Activated T-helper 1 cell treated with anti-CD3 and anti-CD28 coated beads, Interleukin-12 subunit alpha, Interleukin-12 subunit beta, Interleukin-2, Interleukin-4 antibody, amounts not matched to agents 30 ng/mL and 10 ng/mL and 1 ng/mL, durations not matched to agents 14 hours and 24 hours and 36 hours (primary cell): ENCODE data around the gene TDRKH. TPM values are rescaled to one million over a fixed set of nuclear protein-coding genes. Genes with fewer than 3 reads are reported as not detected.
A peak's percentile ranks its signal among the peaks of the same experiment; 100 is the strongest.
"Not testable (repeated sequence)": the region's sequence is repeated elsewhere in the genome, so short reads cannot be mapped to it uniquely, and the experiment has no call there.

Source experiments
- DNase-seq: peaks from one replicate; pipeline ENCODE4 v3.0.0; 2021; ENCODE audit warnings: low spot score
- H3K27ac Mint-ChIP-seq: one replicate; pipeline ENCODE4 v1.8.0; 2021; ENCODE audit warnings: mild to moderate bottlenecking, mixed read lengths
- H3K27me3 Mint-ChIP-seq: one replicate; pipeline ENCODE4 v1.8.0; 2022; ENCODE audit warnings: mild to moderate bottlenecking, moderate library complexity, mixed read lengths; ENCODE audit not compliant: insufficient read depth
- H3K36me3 Mint-ChIP-seq: one replicate; pipeline ENCODE4 v1.8.0; 2021; ENCODE audit warnings: low read depth, mixed read lengths
- H3K4me1 Mint-ChIP-seq: one replicate; pipeline ENCODE4 v1.8.0; 2021; ENCODE audit warnings: low read depth, mixed read lengths
- H3K4me3 Mint-ChIP-seq: one replicate; pipeline ENCODE4 v1.8.0; 2021; ENCODE audit warnings: mild to moderate bottlenecking, moderate library complexity, mixed read lengths
- H3K9me3 Mint-ChIP-seq: one replicate; pipeline ENCODE4 v1.8.0; 2021; ENCODE audit warnings: mixed read lengths
- intact Hi-C: fragments of 100-400 bp; cut with micrococcal nuclease; formaldehyde crosslinking; loops from one replicate; pipeline ENCODE4 v1.15.1; 2024
- total RNA-seq: library from RNA; stranded (reverse); gene quantifications from 2 replicates; pipeline ENCODE4 v1.2.3, GENCODE V29; 2022

Gene TDRKH
- total RNA-seq, 1 donor from 2014 or later = 16.4 TPM

DNA sequence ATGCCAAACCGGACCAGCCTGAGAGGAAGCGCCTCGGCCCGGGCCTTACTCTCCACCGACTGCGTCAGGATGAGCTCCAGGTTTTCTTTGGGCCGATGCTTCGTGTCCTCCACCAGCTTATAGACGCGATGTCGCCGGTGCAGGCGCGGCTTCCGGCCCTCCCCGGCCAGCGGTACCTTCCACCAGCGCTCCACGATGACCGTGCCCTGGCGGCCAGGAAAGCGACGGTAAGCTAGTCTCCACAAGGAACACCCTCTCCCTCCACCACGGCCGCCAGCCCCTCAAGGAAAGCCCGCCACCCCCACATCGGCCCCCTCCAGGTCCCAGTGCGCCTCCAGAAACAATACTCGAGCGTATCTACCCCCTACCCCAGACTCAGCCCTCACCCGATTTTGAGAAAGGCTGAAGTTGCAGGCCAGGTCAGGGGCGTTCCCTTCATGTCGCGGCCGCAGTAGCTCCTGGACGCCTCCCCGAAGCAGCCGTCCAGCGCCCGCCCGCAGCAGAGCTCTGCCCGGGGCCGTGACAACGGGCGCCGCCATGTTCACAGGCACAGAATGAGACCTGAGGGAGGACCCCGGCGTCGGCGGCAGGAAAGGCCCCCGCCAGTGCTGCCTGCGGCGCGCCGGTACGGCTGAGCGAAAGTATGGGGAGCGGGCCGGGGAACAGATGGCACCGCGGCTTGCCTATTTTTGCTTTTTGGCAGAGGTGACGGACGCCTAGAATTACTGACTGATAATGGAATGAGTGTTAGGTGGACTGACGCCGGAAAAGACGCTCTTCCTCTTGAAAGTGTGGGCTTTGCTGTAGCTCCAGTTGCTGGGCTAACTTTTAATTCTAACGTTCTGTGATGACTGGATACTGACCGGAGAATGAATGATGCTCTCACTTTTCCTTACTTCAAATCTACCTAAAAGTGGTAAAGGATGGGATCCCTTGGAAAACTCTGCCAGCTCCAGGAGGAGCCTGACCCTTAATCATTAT, 27.1 kb downstream of the TDRKH start, which contains the start of gene MRPL9:
MRPL9 (minus strand) TSS at position 556 of the 981 bp plus-strand sequence; CDS start at position 539, 17 bp downstream.
- Mint-ChIP-seq H3K27me3 (no peaks in the 10 kb centered on the region), H3K27ac (peak within 1 kb of the TSS; percentile 96), H3K4me3 (peak within 1 kb of the TSS; percentile 89), H3K4me1 (peaks cover 35% of the 10 kb centered on the region), H3K36me3 (peaks cover 34% of the 10 kb centered on the region), H3K9me3 (no peaks in the 10 kb centered on the region)
- intact Hi-C loops = loop anchor here (1.0 kb wide), 4 partner anchors 27 to 152 kb away; partner anchors contain the start of genes RIIAD1 and TDRKH
- peak; percentile 84 for DNase-seq

GRCh38 chr1:151760597-151761385, 29.5 kb downstream of the TDRKH start:
- H3K36me3 Mint-ChIP-seq = peaks cover 43% of the 10 kb centered on the region
- intact Hi-C loops = no loop called here
- H3K9me3 Mint-ChIP-seq = no peaks in the 10 kb centered on the region
- no peak overlapping the region for H3K27ac Mint-ChIP-seq
- H3K4me3 Mint-ChIP-seq = peak overlapping the region; percentile 42
- DNase-seq = no peak
- H3K27me3 Mint-ChIP-seq = no peaks in the 10 kb centered on the region
- H3K4me1 Mint-ChIP-seq = peaks cover 42% of the 10 kb centered on the region

DNA sequence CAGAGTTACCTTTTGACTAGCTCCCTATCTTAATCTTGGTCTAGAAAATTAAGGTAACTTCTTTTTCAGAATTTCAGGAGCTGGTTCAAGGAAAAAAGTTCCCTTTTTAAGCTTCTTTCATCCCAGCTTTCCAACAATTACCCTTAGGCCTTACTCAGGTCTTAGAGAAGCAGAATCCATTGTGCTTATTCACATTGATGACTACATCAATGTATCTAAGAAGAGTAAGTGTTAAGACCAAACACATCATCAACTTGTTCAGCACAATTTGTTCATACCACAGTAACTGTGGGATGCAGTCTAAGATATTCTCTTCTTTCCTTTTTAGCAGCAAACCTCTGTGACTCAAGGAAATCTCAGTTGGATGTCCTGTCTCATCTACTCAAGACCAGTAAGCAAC, 31.1 kb downstream of the TDRKH start:
- no peak overlapping the region for H3K27ac Mint-ChIP-seq
- intact Hi-C loops = no loop called here
- H3K27me3 Mint-ChIP-seq = no peaks in the 10 kb centered on the region
- no peaks in the 10 kb centered on the region for H3K9me3 Mint-ChIP-seq
- peaks cover 45% of the 10 kb centered on the region for H3K36me3 Mint-ChIP-seq
- H3K4me1 Mint-ChIP-seq = peaks cover 31% of the 10 kb centered on the region
- DNase-seq = no peak
- H3K4me3 Mint-ChIP-seq = no peak overlapping the region

GRCh38 chr1:151756291-151756690, 34.0 kb downstream of the TDRKH start:
- Mint-ChIP-seq H3K36me3 (peaks cover 29% of the 10 kb centered on the region), H3K27ac (no peak overlapping the region), H3K27me3 (no peaks in the 10 kb centered on the region), H3K9me3 (no peaks in the 10 kb centered on the region), H3K4me1 (peaks cover 12% of the 10 kb centered on the region), H3K4me3 (no peak overlapping the region)
- no peak for DNase-seq
- intact Hi-C loops = no loop called here

- peaks cover 20% of the 10 kb centered on the region for H3K27me3 Mint-ChIP-seq
- DNase-seq = no peak
- H3K27ac Mint-ChIP-seq = no peak overlapping the region
- peaks cover 15% of the 10 kb centered on the region for H3K9me3 Mint-ChIP-seq
- no peak overlapping the region for H3K4me3 Mint-ChIP-seq
- no peaks in the 10 kb centered on the region for H3K4me1 Mint-ChIP-seq
- no peaks in the 10 kb centered on the region for H3K36me3 Mint-ChIP-seq
- intact Hi-C loops = no loop called here
These were observed 48.8 kb downstream of the TDRKH start for GRCh38 chr1:151741516-151741915.

DNA sequence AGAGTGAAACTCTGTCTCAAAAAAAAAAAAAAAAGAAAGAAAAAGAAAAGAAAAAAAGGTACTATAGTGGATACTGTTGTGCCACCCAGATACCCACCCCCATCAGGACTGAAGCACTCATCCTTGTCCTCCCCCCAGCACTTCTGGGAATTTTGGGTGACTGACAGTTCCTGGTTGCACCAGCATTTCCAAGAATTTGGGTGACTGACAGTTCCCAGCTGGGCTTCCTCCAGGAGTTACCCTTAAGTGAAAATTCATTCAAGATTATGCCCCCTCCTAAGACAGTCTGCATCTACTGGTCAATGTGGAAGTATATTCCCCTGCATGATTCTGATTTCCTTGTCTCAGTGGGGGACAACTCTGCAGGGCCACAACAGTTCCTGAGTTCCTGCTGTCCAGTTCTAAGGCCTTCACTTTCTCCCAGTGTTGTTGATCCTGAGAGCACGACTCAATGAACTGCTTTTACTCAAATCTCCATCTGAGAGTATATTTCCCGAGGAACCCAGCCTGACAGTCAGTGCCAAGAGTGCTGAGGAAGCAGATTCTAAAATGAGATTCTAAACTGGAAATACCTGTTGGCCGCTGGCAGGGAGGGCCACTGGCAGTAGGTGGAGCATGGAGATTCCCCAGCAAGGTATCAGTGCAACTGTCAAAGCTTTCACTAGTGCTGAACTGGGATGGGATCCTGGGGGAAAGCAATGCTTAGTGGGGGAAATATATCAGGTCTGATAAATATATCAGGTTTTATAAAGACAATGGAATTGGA, 50.5 kb downstream of the TDRKH start:
- DNase-seq = no peak
- peaks cover 8% of the 10 kb centered on the region for H3K27me3 Mint-ChIP-seq
- intact Hi-C loops = loop anchor here (5.0 kb wide), 1 partner anchor 437 kb away; no protein-coding TSS in a partner anchor
- H3K27ac Mint-ChIP-seq = no peak overlapping the region
- H3K4me3 Mint-ChIP-seq = no peak overlapping the region
- H3K9me3 Mint-ChIP-seq = peaks cover 16% of the 10 kb centered on the region
- no peaks in the 10 kb centered on the region for H3K36me3 Mint-ChIP-seq
- no peaks in the 10 kb centered on the region for H3K4me1 Mint-ChIP-seq

DNA sequence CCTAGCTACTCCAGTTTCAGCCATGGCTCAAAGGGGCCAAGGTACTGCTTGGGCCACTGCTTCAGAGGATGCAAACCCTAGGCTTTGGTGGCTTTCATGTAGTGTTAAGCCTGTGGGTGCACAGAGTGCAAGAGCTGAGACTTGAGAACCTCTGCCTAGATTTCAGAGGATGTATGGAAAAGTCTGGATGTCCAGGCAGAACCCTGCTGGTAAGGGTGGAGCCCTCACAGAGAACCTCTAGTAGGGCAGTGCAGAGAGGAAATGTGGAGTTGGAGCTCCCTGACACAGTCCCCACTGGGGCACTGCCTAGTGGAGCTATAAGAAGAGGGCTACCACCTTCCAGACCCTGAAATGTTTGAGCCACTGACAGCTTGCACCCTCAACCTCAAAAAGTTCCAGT, 52.8 kb downstream of the TDRKH start:
- Mint-ChIP-seq H3K9me3 (peaks cover 16% of the 10 kb centered on the region), H3K27ac (no peak overlapping the region), H3K36me3 (no peaks in the 10 kb centered on the region), H3K4me3 (no peak overlapping the region), H3K27me3 (peaks cover 2% of the 10 kb centered on the region), H3K4me1 (no peaks in the 10 kb centered on the region)
- intact Hi-C loops = loop anchor here (5.0 kb wide), 1 partner anchor 435 kb away; no protein-coding TSS in a partner anchor
- DNase-seq = no peak

- Mint-ChIP-seq H3K27ac (no peak overlapping the region), H3K27me3 (peaks cover 2% of the 10 kb centered on the region), H3K9me3 (peaks cover 16% of the 10 kb centered on the region), H3K36me3 (no peaks in the 10 kb centered on the region), H3K4me1 (no peaks in the 10 kb centered on the region), H3K4me3 (no peak overlapping the region)
- no peak for DNase-seq
- intact Hi-C loops = loop anchor here (5.0 kb wide), 1 partner anchor 435 kb away; no protein-coding TSS in a partner anchor
These were observed 53.3 kb downstream of the TDRKH start for GRCh38 chr1:151737026-151737425.

GRCh38 chr1:151733995-151734394, 56.3 kb downstream of the TDRKH start:
- H3K9me3 Mint-ChIP-seq = peaks cover 16% of the 10 kb centered on the region
- intact Hi-C loops, H3K36me3 Mint-ChIP-seq, H3K4me1 Mint-ChIP-seq, H3K4me3 Mint-ChIP-seq, DNase-seq, H3K27me3 Mint-ChIP-seq, H3K27ac Mint-ChIP-seq: not testable (repeated sequence)

DNA sequence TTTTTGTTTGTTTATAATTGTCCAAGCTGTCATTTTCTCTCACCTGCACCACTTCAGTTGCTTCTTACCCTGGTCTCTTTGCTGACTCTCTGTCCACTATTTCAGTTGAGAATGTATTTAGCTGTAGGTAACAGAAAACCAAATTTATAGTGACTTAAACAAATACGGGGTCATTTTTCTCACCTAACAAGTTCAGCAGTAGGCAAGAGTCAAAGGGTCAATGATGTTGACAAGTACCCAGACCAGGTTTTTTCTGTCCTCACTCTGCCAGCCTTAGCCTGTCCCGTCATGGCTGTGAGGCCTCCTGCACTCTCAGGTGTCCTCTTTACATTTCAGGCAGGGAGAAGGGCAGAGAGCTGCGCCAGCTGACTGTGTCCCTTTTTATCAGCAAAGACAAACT, 57.2 kb downstream of the TDRKH start:
- no peaks in the 10 kb centered on the region for H3K4me1 Mint-ChIP-seq
- H3K27ac Mint-ChIP-seq = no peak overlapping the region
- intact Hi-C loops = no loop called here
- peaks cover 12% of the 10 kb centered on the region for H3K9me3 Mint-ChIP-seq
- DNase-seq = no peak
- H3K4me3 Mint-ChIP-seq = no peak overlapping the region
- no peaks in the 10 kb centered on the region for H3K36me3 Mint-ChIP-seq
- peaks cover 5% of the 10 kb centered on the region for H3K27me3 Mint-ChIP-seq

DNA sequence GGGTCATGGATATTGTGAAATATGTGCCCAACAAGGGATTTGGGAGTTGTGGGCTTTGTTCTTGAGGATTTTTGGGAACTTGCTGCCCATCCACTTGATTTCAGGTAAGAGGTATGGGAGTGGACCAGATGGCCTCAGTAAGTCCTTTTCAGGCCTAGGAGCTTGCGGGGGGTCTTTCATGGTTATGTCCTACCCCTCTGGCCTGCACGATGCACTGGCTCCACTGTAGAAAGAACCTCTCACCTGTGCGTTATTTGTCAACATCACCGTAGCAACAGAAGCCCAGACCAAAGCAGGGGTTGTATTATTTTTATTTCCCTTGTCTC, 60.4 kb downstream of the TDRKH start:
- H3K27me3 Mint-ChIP-seq = peaks cover 11% of the 10 kb centered on the region
- H3K27ac Mint-ChIP-seq = no peak overlapping the region
- no peaks in the 10 kb centered on the region for H3K36me3 Mint-ChIP-seq
- H3K4me1 Mint-ChIP-seq = no peaks in the 10 kb centered on the region
- no peak overlapping the region for H3K4me3 Mint-ChIP-seq
- intact Hi-C loops = no loop called here
- DNase-seq = no peak
- H3K9me3 Mint-ChIP-seq = no peaks in the 10 kb centered on the region

DNA sequence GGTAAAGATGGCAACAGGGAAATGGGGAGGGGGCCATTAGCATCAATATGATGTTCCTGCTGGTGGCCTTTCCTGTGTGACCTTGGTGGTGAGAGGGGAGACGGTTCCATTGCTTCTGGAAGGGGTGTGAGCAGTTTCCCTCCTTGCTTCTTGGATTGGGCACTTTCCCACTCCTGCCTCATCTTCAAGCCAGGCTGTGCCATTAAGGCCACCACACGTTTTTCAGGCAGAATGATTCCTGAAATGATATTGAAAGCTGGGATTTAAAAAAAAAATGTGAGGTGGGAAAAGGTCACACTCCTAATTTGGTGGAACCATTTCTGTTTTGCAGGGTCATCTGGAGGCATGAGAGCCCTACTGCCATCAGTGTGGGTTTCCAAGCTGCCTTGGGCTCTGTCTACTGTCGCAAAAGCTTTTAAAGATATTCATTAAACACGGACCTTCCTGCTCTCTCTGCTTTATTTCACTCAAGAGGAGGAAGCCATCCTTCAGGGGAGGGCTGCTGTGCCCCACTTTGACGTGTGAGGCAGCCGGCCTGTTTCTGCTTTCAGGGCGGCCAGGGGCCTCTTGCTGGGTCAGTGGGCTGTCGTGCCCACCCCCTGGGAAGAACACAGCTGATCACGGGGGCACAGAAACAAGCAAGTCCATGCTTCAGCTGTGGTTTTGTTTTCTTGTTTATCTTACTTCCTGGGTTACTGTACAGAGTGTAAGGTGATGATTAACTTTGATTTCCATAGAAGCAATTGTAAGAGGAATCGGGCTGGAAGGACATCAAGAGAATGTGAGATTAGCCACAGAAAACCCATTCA, 60.9 kb downstream of the TDRKH start:
- intact Hi-C loops = no loop called here
- Mint-ChIP-seq H3K4me1 (no peaks in the 10 kb centered on the region), H3K36me3 (no peaks in the 10 kb centered on the region), H3K9me3 (no peaks in the 10 kb centered on the region), H3K4me3 (no peak overlapping the region), H3K27ac (no peak overlapping the region), H3K27me3 (peaks cover 16% of the 10 kb centered on the region)
- DNase-seq = no peak
